GM19463 (cell line): ENCODE results near the gene TSC22D1.
"Not testable (repeated sequence)": the region's sequence is repeated elsewhere in the genome, so short reads cannot be mapped to it uniquely, and the experiment has no call there.

Experiments
- ATAC-seq: cut with Tn5 transposase; IDR thresholded peaks from one replicate; pipeline ENCODE4 v1.9.1; 2021; ENCODE audit warnings: mild to moderate bottlenecking, moderate library complexity; ENCODE audit not compliant: unreplicated experiment

Gene TSC22D1

DNA sequence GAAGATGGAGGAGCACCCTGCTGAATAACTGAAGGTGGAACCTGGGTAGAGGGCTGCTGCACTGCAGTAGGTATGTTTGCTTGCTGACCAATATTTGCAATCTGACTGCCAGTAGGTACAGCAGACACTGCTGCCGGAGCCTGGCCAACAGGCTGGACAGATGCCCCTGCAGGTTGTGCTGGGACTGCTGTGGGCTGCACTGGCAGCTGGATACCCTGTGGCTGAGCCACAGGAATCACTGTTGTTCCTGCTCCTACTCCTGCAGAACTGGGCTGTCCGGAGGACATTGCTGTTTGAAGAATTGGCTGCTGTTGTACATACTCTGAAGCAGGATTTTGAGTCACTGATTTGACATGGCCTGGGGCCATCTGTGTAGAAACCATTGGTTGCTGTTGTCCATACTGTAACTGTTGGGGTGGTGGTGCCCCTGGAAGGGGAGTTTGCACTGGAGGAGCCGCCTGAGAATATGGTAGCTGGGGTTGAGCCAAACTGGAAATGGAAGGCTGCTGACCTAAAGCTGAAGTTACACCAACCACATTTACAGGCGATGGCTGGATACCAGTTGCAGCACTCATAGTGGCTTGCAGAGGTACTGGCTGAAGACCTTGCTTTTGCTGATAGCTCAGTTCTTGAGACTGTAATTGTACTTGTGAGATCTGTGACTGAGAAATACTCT lies 2.2 kb downstream of the TSC22D1 start:
- no peak for ATAC-seq

DNA sequence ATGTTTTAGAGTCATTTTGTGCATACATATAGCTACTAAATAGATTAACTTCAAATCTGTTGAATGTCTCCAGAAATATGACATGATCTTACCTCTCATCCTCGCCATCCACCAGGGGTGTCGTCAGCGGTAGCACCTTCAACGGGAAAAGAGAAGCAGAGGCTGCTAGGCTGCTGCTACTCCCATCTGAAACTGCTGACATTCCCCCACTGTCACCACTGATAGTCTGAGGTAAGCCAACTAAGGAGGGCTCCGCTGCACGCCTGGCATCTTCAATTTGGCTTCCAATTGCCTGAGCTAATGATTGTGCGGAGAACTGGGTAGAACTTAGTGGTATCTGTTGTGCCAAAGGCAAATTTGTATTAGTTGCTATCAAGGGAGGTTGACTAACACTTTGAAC lies 3.1 kb downstream of the TSC22D1 start:
- ATAC-seq, result no peak

- no peak for ATAC-seq
Measured at GRCh38 chr13:44566601-44567000, 9.5 kb downstream of the TSC22D1 start.

GRCh38 chr13:44565881-44566280 lies 10.2 kb downstream of the TSC22D1 start:
- ATAC-seq, result no peak

GRCh38 chr13:44564936-44565335 lies 11.2 kb downstream of the TSC22D1 start:
- no peak for ATAC-seq

DNA sequence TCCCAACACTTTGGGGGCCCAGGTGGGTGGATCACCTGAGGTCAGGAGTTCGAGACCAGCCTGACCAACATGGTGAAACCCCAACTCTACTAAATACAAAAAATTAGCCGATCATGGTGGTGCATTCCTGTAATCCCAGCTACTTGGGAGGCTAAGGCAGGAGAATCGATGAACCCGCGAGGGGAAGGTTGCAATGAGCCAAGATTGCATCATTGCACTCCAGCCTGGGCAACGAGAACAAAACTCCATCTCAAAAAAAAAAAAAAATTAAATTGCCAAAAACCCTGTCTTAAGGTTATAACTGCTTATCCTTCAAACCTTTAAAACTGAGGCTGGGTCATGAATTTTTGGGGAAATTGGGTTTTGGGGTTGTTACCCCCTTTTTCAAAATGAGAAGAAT lies 13.3 kb downstream of the TSC22D1 start:
- ATAC-seq, result not testable (repeated sequence)

GRCh38 chr13:44561351-44561750 lies 14.8 kb downstream of the TSC22D1 start:
- ATAC-seq, result no peak

GRCh38 chr13:44557986-44558385 lies 18.1 kb downstream of the TSC22D1 start:
- ATAC-seq, result no peak

GRCh38 chr13:44555207-44555606 lies 20.9 kb downstream of the TSC22D1 start:
- no peak for ATAC-seq

DNA sequence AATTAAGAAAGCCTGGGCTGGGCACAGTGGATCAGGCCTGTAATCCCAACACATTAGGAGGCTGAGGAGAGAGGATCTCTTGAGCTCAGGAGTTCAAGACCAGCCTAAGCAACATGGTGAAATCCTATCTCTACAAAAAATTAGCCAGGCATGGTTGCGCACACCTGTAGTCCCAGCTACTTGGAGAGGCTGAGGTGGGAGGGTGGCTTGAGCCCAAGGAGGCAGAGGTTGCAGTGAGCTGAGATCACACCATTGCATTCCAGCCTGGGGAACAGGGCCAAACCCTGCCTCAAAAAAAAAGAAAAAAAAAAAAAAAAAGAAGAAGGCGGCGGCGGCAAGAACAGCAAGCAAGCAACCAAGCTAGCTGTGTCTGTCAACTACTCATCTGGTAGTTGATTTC lies 26.7 kb downstream of the TSC22D1 start:
- ATAC-seq, result no peak

DNA sequence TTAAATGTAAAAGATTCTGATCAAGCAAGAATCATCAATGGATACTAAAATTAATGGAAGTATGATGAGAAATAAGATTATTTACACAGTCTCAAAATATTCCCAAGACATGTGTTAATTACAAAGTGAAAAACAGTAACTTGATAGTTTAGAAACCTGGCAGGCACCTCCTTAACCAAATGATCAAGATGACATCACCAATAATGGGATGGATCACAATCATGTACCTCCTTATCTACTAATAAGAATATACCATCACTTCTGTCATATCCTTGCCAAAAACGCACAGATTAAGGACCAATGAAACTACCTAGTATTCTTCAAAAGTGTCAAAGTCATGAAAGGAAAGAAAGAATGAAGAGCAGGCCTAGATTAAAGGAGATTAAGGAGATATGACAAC lies 30.0 kb downstream of the TSC22D1 start:
- no peak for ATAC-seq

DNA sequence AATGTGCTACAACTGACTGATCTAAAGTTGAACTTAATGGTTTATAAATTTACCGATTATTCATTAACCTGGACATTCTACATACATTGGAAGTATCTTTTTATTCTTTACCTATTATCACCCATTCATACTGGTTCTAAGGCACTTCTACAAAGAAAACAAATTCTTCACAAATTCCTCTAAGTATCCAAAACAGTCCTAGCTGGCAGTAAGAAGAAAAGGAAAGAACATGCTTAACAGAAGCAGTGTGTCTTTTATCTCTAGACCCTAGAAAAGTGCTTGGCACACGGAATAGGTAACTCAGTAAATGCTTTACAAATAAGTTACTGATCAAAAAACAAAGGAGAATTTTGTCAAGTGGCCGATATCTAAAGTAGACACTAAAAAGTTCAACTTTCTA lies 32.8 kb downstream of the TSC22D1 start:
- ATAC-seq, result no peak

DNA sequence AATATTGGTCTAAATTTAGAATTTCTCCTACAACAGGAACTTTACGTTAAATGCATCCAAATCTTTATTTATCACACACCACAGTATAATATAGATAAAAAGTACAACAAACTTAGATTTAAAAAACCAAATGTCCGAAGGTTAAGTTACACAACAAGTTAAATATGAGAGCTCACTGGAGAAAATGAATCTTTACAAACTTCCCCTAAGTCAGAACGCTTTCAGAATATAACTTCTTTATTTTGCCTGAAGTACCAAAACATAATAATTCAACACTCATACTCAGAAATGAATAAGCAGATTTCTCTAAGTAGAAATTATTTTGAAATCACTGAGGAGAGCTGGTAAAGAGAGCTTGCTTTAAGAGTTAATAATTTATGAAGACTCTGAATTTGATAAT lies 33.8 kb downstream of the TSC22D1 start:
- ATAC-seq, result no peak

DNA sequence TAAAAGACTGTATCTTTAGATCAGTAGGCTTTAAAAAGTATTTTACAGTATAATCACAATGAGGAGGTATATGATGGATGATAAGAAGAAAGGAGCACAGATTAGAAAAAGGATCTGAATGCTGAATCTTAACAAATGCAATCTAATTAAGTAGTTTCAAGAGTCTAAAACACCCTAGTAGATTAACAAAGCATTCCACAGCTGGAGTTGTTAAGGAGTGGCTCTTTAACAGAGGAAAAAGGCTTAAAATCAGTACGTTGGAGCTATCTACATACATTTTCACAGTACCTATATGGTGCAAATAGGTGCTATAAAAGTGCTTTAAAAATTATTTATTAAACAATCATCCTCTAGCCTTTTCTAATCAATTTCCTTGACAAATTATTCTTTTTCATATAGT lies 34.5 kb downstream of the TSC22D1 start:
- no peak for ATAC-seq

GRCh38 chr13:44540761-44541434 lies 35.2 kb downstream of the TSC22D1 start:
- ATAC-seq, result no peak

- no peak for ATAC-seq
Measured at GRCh38 chr13:44537248-44537647, 38.9 kb downstream of the TSC22D1 start.

GRCh38 chr13:44523146-44524015 lies 52.7 kb downstream of the TSC22D1 start:
- no peak for ATAC-seq

GRCh38 chr13:44519642-44520041 lies 56.5 kb downstream of the TSC22D1 start:
- no peak for ATAC-seq

DNA sequence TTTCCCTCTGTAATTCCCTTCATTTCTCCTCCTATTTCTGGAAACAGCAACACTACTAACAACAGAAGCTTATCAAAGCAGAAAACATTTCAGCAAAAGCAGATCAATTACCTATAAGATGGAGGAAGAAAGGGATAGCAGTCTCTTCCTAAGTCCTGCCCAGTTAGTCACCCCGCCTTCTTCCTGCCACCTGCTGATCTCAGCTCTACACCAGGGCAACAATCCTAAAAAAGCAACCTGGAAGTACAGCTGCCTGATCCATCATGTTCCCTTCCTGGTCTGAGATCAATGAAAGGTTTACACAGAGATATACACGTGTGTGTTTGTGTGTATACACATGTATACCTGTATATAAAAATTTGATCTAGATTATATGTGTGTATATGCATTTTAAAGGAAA lies 59.4 kb downstream of the TSC22D1 start:
- no peak for ATAC-seq

- ATAC-seq, result no peak
Measured at GRCh38 chr13:44514278-44514677, 61.9 kb downstream of the TSC22D1 start.

DNA sequence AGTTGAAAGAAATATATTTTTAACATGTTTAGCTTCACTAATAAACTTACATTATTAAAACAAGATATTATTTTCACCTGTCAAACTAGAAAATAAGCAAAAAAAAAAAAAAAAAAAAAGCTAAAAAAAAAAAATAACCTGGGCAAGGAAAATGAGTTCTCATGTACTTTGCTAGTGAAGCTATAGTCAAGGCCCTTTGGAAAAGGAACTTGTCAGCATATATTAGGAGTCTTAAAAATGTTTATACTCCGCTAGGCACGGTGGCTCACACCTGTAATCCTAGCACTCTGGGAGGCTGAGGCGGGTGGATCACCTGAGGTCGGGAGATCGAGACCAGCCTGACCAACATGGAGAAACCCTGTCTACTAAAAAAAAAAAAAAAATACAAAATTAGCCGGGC lies 66.3 kb downstream of the TSC22D1 start:
- not testable (repeated sequence) for ATAC-seq

- ATAC-seq, result no peak
Measured at GRCh38 chr13:44508562-44509077, 67.5 kb downstream of the TSC22D1 start.
